Measurements from ENCODE around the gene ZNF563.

GRCh38 chr19:12374026-12374425 lies 40.6 kb upstream of the ZNF563 start:
- TF ChIP-seq CTCF (IDR thresholded peaks at IDR 0.05) (no peak), POLR2A (IDR thresholded peaks at IDR 0.05) (no peak)
